VCaP (cell line): ENCODE results near the gene MERTK.

ENCODE experiments used
- H3K27ac ChIP-seq: fragments of 450-650 bp; 2 replicates; pipeline ENCODE4 v1.5.1; 2017
- TF ChIP-seq, protein P1 (sequence below): fragments of 450-650 bp; conservative IDR thresholded peaks from 2 replicates; pipeline ENCODE4 v1.5.1; 2017; ENCODE audit warnings: mild to moderate bottlenecking, moderate library complexity

MERTK gene

DNA sequence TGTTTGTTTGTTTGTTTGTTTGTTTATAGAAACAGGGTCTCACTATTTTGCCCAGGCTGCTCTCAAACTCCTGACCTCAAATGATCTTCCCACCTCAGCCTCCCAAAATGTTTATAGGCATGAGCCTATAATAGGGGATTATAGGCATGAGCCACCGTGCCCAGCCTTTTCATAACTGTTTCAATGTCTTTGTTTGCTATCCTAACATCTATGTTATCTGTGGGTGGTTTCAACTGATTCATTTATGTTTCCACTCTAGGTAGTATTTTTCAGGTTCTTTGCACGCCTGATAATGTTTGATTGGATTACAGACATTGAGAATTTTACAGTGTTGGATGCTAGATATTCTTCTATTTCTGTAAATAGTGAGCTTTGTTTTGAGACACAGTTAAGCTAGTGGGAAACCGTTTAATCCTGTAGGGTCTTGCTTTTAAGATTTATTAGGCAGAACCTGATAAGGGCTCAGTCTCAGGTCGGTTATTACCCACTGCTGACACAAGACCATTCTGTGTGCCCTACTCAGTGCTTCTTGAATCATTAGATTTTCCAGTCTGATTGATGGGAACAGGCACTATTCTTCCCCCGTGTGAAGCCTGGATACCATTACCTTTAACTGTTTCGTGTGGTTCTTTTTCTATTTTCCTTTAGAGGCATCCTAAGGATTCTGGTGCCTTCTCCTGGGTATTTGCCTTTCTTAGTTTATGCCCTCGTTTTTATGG, 80.2 kb downstream of the MERTK start:
- TF ChIP-seq, protein P1, sequence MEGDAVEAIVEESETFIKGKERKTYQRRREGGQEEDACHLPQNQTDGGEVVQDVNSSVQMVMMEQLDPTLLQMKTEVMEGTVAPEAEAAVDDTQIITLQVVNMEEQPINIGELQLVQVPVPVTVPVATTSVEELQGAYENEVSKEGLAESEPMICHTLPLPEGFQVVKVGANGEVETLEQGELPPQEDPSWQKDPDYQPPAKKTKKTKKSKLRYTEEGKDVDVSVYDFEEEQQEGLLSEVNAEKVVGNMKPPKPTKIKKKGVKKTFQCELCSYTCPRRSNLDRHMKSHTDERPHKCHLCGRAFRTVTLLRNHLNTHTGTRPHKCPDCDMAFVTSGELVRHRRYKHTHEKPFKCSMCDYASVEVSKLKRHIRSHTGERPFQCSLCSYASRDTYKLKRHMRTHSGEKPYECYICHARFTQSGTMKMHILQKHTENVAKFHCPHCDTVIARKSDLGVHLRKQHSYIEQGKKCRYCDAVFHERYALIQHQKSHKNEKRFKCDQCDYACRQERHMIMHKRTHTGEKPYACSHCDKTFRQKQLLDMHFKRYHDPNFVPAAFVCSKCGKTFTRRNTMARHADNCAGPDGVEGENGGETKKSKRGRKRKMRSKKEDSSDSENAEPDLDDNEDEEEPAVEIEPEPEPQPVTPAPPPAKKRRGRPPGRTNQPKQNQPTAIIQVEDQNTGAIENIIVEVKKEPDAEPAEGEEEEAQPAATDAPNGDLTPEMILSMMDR = no peak
- H3K27ac ChIP-seq = no peak overlapping the region

DNA sequence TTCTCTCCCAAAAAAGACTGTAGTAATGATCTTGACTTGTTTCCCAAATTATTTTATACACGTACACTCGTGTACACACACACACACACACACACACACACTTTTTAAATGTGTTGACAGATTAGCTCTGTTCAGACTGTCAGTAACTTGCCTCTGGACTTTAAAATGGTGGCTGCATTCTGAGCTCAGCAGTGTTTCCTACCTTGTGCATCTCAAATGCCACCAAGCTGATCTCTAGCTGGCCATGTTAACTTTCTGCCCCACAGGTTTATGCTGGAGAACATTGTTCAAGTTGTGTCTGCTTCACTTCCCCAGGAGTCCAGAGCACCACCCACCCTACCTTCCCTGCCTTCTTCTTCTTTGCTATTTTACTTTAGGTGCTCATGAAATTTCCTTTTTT, 83.3 kb downstream of the MERTK start:
- H3K27ac ChIP-seq = no peak overlapping the region
- TF ChIP-seq, protein P1 = no peak

DNA sequence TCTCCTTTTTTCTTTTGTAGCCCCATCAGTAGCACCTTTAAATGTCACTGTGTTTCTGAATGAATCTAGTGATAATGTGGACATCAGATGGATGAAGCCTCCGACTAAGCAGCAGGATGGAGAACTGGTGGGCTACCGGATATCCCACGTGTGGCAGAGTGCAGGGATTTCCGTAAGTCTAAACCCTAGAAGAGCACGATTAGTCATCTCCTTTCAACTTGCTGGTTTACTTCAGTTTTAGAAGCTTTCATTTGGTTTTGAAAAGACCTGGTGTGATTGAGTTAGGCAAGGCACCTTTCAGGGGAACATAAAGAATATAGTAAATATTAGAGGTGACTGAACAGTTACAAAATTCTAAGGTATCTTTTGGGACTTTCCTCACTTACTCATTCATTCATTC, 84.4 kb downstream of the MERTK start:
- TF ChIP-seq, protein P1 = no peak
- H3K27ac ChIP-seq = no peak overlapping the region

DNA sequence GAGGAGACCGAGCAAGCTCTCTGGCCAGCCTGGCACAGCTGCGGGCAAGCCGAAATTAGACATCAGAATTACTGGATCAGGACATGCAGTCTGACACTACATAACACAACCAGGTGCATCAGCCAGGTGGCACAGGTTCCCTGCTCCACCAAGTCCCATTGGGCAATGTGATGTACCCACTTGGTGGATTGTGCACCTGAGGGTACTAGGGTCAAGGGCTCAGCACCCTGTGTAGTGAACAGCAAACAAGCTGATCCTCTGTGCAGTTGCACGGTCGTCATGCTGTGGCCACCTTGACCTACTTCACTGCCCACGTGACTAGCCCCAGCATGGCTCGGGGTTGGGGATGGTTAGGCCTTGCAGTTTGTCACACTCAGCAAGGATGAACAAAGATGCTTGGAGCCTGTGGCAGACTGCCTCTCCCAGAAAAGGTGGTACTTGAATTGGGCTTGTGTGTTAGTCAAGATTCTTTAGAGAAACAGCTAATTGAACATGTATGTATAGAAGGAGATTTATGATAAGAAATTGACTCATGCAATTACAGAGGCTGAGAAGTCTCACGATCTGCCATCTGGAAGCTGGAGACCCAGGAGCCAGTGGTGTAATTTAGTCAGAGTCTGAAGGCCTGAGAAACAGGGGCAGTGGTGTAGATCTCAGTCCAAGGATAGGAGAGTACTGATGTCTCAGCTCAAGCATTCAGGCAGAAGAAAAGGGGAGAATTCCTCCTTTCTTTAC, 85.2 kb downstream of the MERTK start:
- H3K27ac ChIP-seq = no peak overlapping the region
- TF ChIP-seq, protein P1 = no peak

DNA sequence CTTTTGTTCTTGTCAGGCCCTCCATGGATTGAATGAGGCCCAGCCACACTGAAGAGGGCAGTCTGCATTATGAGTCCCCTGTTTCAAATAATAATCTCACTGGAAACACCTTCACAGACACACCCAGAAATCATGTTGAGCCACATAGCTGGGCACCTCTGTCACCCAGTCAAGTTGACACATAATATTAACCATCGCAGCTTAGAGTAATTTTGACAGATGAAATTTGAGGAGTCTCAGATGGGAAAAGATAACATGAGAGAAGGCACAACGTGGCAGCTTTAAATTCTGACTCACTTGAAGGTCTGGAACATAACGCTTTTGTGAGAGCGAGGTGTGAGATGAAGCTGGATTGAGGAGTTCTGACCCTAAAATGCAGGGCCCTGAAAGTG, 85.8 kb downstream of the MERTK start:
- H3K27ac ChIP-seq = no peak overlapping the region
- TF ChIP-seq, protein P1 = no peak

DNA sequence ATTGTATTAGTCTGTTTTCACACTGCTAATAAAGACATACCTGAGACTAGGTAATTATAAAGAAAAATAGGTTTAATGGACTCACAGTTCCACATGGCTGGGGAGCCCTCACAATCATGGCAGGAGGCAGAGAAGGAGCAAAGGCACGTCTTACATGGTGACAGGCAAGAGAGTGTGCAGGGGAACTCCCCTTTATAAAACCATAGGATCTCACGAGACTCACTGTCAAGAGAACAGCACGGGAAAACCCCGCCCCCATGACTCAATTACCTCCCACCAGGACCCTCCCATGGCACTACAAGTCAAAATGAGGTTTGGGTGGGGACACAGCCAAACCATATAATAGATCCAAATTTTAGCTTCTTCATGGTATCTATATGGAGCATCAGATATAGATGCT, 87.1 kb downstream of the MERTK start:
- H3K27ac ChIP-seq = no peak overlapping the region
- TF ChIP-seq, protein P1 = no peak

DNA sequence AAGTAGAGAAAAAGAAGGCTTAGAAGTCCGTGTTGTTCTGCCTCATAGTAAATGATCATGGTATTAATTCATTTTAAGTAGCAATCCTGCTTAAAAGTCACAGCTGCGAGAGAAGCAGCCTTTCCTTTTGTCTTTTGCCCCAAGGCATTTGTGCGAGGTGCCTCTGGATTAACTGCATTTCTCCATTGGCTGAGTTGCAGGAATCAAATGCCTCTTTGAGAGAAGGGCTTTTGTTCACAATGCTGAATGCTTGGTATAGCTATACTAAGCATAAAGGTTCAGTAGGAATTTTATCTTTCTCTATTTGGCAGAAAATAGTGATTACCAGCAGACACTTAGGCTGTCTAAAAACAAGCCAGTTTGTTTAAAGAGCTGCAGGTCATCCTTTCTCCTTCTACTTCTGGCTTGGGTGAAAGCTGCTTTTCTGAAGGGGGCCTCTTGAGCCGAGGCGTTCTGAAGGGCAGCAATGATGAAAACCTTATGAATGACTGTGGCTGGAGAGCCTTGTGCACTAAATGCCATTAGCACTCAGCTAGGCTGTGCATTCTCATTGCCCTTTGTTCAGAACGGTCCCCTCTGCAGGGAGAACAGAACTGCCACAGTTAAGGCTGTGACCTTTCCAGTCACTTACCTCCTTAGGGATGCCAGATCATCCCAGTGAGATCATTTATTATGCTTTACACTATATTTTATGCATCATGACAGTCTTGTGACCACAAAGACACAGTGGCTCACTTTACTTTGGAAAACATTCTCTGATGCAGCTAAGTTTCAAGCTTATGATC, 87.9 kb downstream of the MERTK start:
- TF ChIP-seq, protein P1 = no peak
- H3K27ac ChIP-seq = no peak overlapping the region
